ENCODE results near the gene FA2H. TPM values are rescaled to one million over a fixed set of nuclear protein-coding genes. Genes with fewer than 3 reads are reported as not detected.

The FA2H gene
- total and polyA plus RNA-seq, 2 of the 13 experiments (the other 11 are each of a cell fraction or from before 2014, with no cell fraction given): 0.20 TPM; not detected in 1

- TF ChIP-seq ESRRA (CRISPR knock-in tag; IDR thresholded peaks at IDR 0.05; ENCODE audit: low read depth) (no peak), TARDBP (CRISPR knock-in tag; IDR thresholded peaks at IDR 0.05) (no peak)
Measured at GRCh38 chr16:74737521-74737920, 37.1 kb downstream of the FA2H start (continued).

GRCh38 chr16:74736531-74737157, 38.0 kb downstream of the FA2H start:
- H3K4me1 ChIP-seq (ENCODE audit: insufficient read depth, low read length): peaks cover 55% of the 10 kb centered on the region
- H3K36me3 ChIP-seq (replicated peaks in 1 of 2; ENCODE audit: control insufficient read depth in 1 of 2, insufficient read depth in 2 of 2, low read length in 2 of 2): no peaks in the 10 kb centered on the region
- in situ Hi-C loops (cut with HindIII; ENCODE audit: extremely low pct_ligation_motif_present, low pct_unique_long_range_greater_than_20kb) (no loop called here), intact Hi-C loops (cut with micrococcal nuclease; ENCODE audit: unreplicated experiment) (no loop called here)
- H3K27ac ChIP-seq (ENCODE audit: extremely low read length, insufficient read depth, low read length): no peak overlapping the region
- no peaks in the 10 kb centered on the region for H4K20me1 ChIP-seq (ENCODE audit: insufficient read depth, low read length)
- CTCF ChIA-PET (ENCODE audit: low intra/inter-chr PET ratio, low total read pairs): no interaction called here
- no peak for DNase-seq (ENCODE audit: low spot score)
- BruUV-seq (replicated peaks): no TSS peak
- no peak overlapping the region for H2AFZ ChIP-seq (ENCODE audit: low read length)
- H3K9ac ChIP-seq (ENCODE audit: insufficient read depth, low read depth, low read length): no peak overlapping the region
- TF ChIP-seq ZNF326 (CRISPR knock-in tag; IDR thresholded peaks at IDR 0.05; ENCODE audit: borderline replicate concordance) (no peak), AKAP8 (CRISPR knock-in tag; IDR thresholded peaks at IDR 0.05) (no peak), SAFB2 (CRISPR knock-in tag; IDR thresholded peaks at IDR 0.05; ENCODE audit: borderline replicate concordance, low read depth) (no peak)
- TF ChIP-seq, protein P1, sequence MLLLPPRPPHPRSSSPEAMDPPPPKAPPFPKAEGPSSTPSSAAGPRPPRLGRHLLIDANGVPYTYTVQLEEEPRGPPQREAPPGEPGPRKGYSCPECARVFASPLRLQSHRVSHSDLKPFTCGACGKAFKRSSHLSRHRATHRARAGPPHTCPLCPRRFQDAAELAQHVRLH (CRISPR knock-in tag; IDR thresholded peaks at IDR 0.05; ENCODE audit: borderline replicate concordance, low read depth): no peak
- POLR2A ChIA-PET: interaction anchor here (1.1 kb wide), 1 partner anchor 38 kb away, joined by 3 read pairs; the partner anchor contains the start of gene FA2H
- no peak overlapping the region for H3K4me3 ChIP-seq (replicated peaks in 1 of 3; ENCODE audit: insufficient read depth in 1 of 3, low read depth in 2 of 3, low read length in 3 of 3)
- no peak for ATAC-seq
- no peak for FAIRE-seq
- H3K4me2 ChIP-seq (ENCODE audit: low read depth, low read length): no peak overlapping the region
- H3K79me2 ChIP-seq (ENCODE audit: insufficient read depth, low read length): no peaks in the 10 kb centered on the region
- H3K9me3 ChIP-seq (ENCODE audit: low read length): no peaks in the 10 kb centered on the region
- WGBS (ENCODE audit: low lambda C conversion rate): 34% methylated on average over 9 of the region's 9 CpGs
- peaks cover 14 to 67% of the 10 kb centered on the region in 2 experiments for H3K27me3 ChIP-seq (ENCODE audit: control insufficient read depth in 1 of 2, insufficient read depth in 2 of 2, low read length in 2 of 2)
